GM15510 (cell line): ENCODE data around the gene CYP4Z1.

ENCODE experiments used
- POLR2A ChIP-seq: IDR thresholded peaks from 3 replicates; pipeline ENCODE4 v1.6.1; 2011; ENCODE audit warnings: borderline replicate concordance; ENCODE audit not compliant: insufficient read length; ENCODE audit errors: extremely low read depth

Gene CYP4Z1

GRCh38 chr1:47067097-47067594, at the start of gene CYP4Z1:
TSS of gene CYP4Z1 (plus strand) at chr1:47067231. CDS start at chr1:47067491, 260 bp downstream.
- TF ChIP-seq POLR2A: no peak

- no peak for TF ChIP-seq POLR2A
Observed at GRCh38 chr1:47021070-47021469, 46.0 kb upstream of the CYP4Z1 start.

- no peak for TF ChIP-seq POLR2A
Observed at GRCh38 chr1:47023268-47024140, 43.5 kb upstream of the CYP4Z1 start, which contains the start of gene CYP4X1. TSS of gene CYP4X1 (plus strand) at chr1:47023669. CDS start at chr1:47023818, 149 bp downstream.

GRCh38 chr1:47024141-47024801, 42.8 kb upstream of the CYP4Z1 start:
- no peak for TF ChIP-seq POLR2A

- no peak for TF ChIP-seq POLR2A
Observed at GRCh38 chr1:47030170-47030805, 36.7 kb upstream of the CYP4Z1 start.

- no peak for TF ChIP-seq POLR2A
Observed at GRCh38 chr1:47031059-47031458, 36.0 kb upstream of the CYP4Z1 start.

GRCh38 chr1:47031585-47031984, 35.4 kb upstream of the CYP4Z1 start:
- no peak for TF ChIP-seq POLR2A

GRCh38 chr1:47036764-47037163, 30.3 kb upstream of the CYP4Z1 start:
- no peak for TF ChIP-seq POLR2A

- TF ChIP-seq POLR2A: no peak
Observed at GRCh38 chr1:47059376-47059775, 7.7 kb upstream of the CYP4Z1 start.

GRCh38 chr1:47104816-47105215, 37.8 kb downstream of the CYP4Z1 start:
- no peak for TF ChIP-seq POLR2A

- no peak for TF ChIP-seq POLR2A
Observed at GRCh38 chr1:47106792-47107191, 39.8 kb downstream of the CYP4Z1 start.

- TF ChIP-seq POLR2A: no peak
Observed at GRCh38 chr1:47113178-47113577, 46.1 kb downstream of the CYP4Z1 start.

- TF ChIP-seq POLR2A: no peak
Observed at GRCh38 chr1:47128221-47128620, 61.2 kb downstream of the CYP4Z1 start.

- no peak for TF ChIP-seq POLR2A
Observed at GRCh38 chr1:47137198-47137597, 70.2 kb downstream of the CYP4Z1 start, which contains the start of gene CYP4A22. TSS of gene CYP4A22 (plus strand) at chr1:47137441. CDS start at chr1:47137486, 45 bp downstream.
